Endodermal cell (in vitro differentiated cells): ENCODE data around the gene KANSL3. TPM values are rescaled to one million over a fixed set of nuclear protein-coding genes. Genes with fewer than 3 reads are reported as not detected.

Experiments used
- DNase-seq: peaks from one replicate; pipeline ENCODE4 v3.0.0-alpha.2; 2017
- H3K27ac ChIP-seq: 2 replicates; pipeline ENCODE4 v1.5.1; 2013; ENCODE audit warnings: mild to moderate bottlenecking, low read depth, low read length, moderate library complexity
- H3K27me3 ChIP-seq: 2 replicates; pipeline ENCODE4 v1.6.1; 2013; ENCODE audit warnings: mild to moderate bottlenecking, low read length, moderate library complexity; ENCODE audit not compliant: insufficient read depth, control insufficient read depth, poor library complexity, severe bottlenecking
- H3K36me3 ChIP-seq: 2 replicates; pipeline ENCODE4 v1.7.0; 2013; ENCODE audit warnings: mild to moderate bottlenecking, low read length, moderate library complexity; ENCODE audit not compliant: control insufficient read depth, insufficient read depth
- H3K4me1 ChIP-seq: one replicate; pipeline ENCODE4 v1.7.0; 2013; ENCODE audit warnings: low read length; ENCODE audit not compliant: control insufficient read depth, insufficient read depth
- H3K4me3 ChIP-seq: 2 replicates; pipeline ENCODE4 v1.5.1; 2013; ENCODE audit warnings: mild to moderate bottlenecking, low read length, moderate library complexity
- H3K9ac ChIP-seq: 2 replicates; pipeline ENCODE4 v1.6.1; 2013; ENCODE audit warnings: mild to moderate bottlenecking, low read length, moderate library complexity; ENCODE audit not compliant: poor library complexity, severe bottlenecking; ENCODE audit errors: extremely low read depth
- H3K9me3 ChIP-seq: 2 replicates; pipeline ENCODE4 v1.6.1; 2013; ENCODE audit warnings: mild to moderate bottlenecking, low read length, moderate library complexity; ENCODE audit not compliant: control insufficient read depth
- H3K27ac Mint-ChIP-seq: 2 replicates; pipeline ENCODE4 v1.8.0; 2020; ENCODE audit warnings: mixed read lengths
- H3K27me3 Mint-ChIP-seq: 2 replicates; pipeline ENCODE4 v1.8.0; 2021; ENCODE audit warnings: mild to moderate bottlenecking, mixed read lengths; ENCODE audit not compliant: insufficient read depth
- H3K36me3 Mint-ChIP-seq: 2 replicates; pipeline ENCODE4 v1.8.0; 2020; ENCODE audit warnings: low read depth, mixed read lengths
- H3K4me1 Mint-ChIP-seq: 2 replicates; pipeline ENCODE4 v1.8.0; 2020; ENCODE audit warnings: mixed read lengths
- H3K4me3 Mint-ChIP-seq: 2 replicates; pipeline ENCODE4 v1.8.0; 2020; ENCODE audit warnings: mild to moderate bottlenecking, moderate library complexity, mixed read lengths
- H3K9me3 Mint-ChIP-seq: 2 replicates; pipeline ENCODE4 v1.8.0; 2020; ENCODE audit warnings: mild to moderate bottlenecking, mixed read lengths
- WGBS, 2 experiments: methylation state at CpG; one replicate each; pipeline versions ENCODE4 v1.1.5 to v1.1.7; 2013; ENCODE audit warnings: missing lambda C conversion rate in 2 of 2, mixed read lengths in 1 of 2; ENCODE audit not compliant: insufficient coverage in 1 of 2, insufficient read length in 1 of 2; 5-methylcytosine and 5-hydroxymethylcytosine counted together
- total RNA-seq, 2 donors: library from RNA; stranded (reverse); fragmentation: NEBNext Ultra II Directional in 1 of 2; extraction: Animal tissue kit (Norgen Biotek cat#: 25700) in 1 of 2; gene quantifications; 2 replicates in 1 of 2; 3 replicates in 1 of 2; pipeline ENCODE4 v1.2.1, GENCODE V29; 2021
- TF ChIP-seq, protein P1 (sequence below): fragments of 200-600 bp; sonication (generic); conservative IDR thresholded peaks from 2 replicates; pipeline ENCODE4 v1.5.0; 2021; ENCODE audit warnings: antibody characterized with exemption, mild to moderate bottlenecking

The KANSL3 gene
- total RNA-seq, 2 donors from 2014 or later: 34.8 to 42.3 TPM

DNA sequence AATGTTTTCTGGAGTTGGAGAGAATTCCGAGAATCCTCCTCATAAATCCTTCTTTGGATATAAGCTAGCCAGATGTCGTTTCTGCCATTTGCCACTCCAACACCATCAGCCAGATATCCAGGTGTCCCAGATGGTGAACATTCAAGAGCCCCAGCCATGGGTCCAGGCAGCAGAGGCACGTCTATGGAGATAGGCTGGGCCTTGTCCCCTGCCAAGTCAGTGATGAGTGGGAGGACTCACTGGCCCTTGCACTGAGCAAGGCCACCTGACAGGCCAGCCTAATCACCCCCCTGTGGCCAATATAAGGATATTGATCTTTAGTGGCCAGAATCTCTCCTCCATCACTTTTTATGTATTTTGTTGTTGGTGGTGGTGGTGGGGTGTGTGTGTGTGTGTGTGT is 73.5 kb downstream of the KANSL3 start:
- H3K27me3 Mint-ChIP-seq: peaks cover 2% of the 10 kb centered on the region
- 80 to 86% methylated on average over 3 of the region's 3 CpGs for WGBS, 2 experiments
- H3K36me3 Mint-ChIP-seq: no peaks in the 10 kb centered on the region
- H3K4me1 Mint-ChIP-seq: peaks cover 5% of the 10 kb centered on the region
- no peaks in the 10 kb centered on the region for H3K9me3 ChIP-seq
- H3K27ac Mint-ChIP-seq: no peak overlapping the region
- no peak overlapping the region for H3K4me3 Mint-ChIP-seq
- H3K4me3 ChIP-seq: no peak overlapping the region
- H3K36me3 ChIP-seq: no peaks in the 10 kb centered on the region
- H3K27ac ChIP-seq: no peak overlapping the region
- H3K9me3 Mint-ChIP-seq: no peaks in the 10 kb centered on the region
- DNase-seq: no peak
- TF ChIP-seq, protein P1, sequence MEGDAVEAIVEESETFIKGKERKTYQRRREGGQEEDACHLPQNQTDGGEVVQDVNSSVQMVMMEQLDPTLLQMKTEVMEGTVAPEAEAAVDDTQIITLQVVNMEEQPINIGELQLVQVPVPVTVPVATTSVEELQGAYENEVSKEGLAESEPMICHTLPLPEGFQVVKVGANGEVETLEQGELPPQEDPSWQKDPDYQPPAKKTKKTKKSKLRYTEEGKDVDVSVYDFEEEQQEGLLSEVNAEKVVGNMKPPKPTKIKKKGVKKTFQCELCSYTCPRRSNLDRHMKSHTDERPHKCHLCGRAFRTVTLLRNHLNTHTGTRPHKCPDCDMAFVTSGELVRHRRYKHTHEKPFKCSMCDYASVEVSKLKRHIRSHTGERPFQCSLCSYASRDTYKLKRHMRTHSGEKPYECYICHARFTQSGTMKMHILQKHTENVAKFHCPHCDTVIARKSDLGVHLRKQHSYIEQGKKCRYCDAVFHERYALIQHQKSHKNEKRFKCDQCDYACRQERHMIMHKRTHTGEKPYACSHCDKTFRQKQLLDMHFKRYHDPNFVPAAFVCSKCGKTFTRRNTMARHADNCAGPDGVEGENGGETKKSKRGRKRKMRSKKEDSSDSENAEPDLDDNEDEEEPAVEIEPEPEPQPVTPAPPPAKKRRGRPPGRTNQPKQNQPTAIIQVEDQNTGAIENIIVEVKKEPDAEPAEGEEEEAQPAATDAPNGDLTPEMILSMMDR: no peak
- H3K4me1 ChIP-seq: no peaks in the 10 kb centered on the region
- H3K9ac ChIP-seq: no peak overlapping the region
- no peaks in the 10 kb centered on the region for H3K27me3 ChIP-seq

- Histone ChIP-seq H3K9ac (no peak overlapping the region), H3K27ac (no peak overlapping the region), H3K4me3 (no peak overlapping the region), H3K9me3 (no peaks in the 10 kb centered on the region), H3K36me3 (no peaks in the 10 kb centered on the region), H3K4me1 (no peaks in the 10 kb centered on the region), H3K27me3 (no peaks in the 10 kb centered on the region)
- Mint-ChIP-seq H3K4me1 (peaks cover 5% of the 10 kb centered on the region), H3K4me3 (no peak overlapping the region), H3K27me3 (peaks cover 2% of the 10 kb centered on the region), H3K27ac (no peak overlapping the region), H3K9me3 (no peaks in the 10 kb centered on the region), H3K36me3 (no peaks in the 10 kb centered on the region)
- TF ChIP-seq, protein P1: no peak
- 78 to 84% methylated on average over 4 of the region's 4 CpGs for WGBS, 2 experiments
- DNase-seq: no peak
These were observed 74.1 kb downstream of the KANSL3 start for GRCh38 chr2:96564026-96564425.

DNA sequence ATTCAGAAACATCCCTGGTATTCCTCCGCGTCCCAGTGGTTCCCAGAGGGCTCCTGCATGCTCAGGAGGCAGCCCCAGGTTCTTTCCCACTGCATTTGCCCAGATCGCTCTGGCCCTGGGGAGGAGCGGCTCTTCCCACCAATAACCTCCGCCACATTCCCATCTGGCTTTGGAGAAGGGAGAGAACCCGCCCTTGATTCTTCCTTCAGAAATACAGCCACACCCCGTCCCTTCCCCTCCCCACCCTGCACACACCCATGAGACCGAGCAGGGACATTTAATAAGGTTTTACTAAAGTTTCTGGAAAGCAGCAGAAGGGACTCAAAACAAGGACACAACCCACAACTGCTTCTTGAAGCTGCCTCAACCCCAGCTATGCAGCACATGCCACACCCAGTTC is 79.6 kb downstream of the KANSL3 start:
- H3K27ac ChIP-seq: no peak overlapping the region
- WGBS, 2 experiments: 90 to 100% methylated on average over 2 to 7 of the region's 8 CpGs

More for the DNA sequence above, 79.6 kb downstream of the KANSL3 start:
- Mint-ChIP-seq H3K4me3 (no peak overlapping the region), H3K4me1 (peaks cover 6% of the 10 kb centered on the region), H3K27ac (no peak overlapping the region), H3K27me3 (peaks cover 7% of the 10 kb centered on the region), H3K36me3 (no peaks in the 10 kb centered on the region), H3K9me3 (no peaks in the 10 kb centered on the region)
- H3K9me3 ChIP-seq: no peaks in the 10 kb centered on the region
- no peak overlapping the region for H3K9ac ChIP-seq
- H3K4me3 ChIP-seq: no peak overlapping the region
- TF ChIP-seq, protein P1: no peak
- no peaks in the 10 kb centered on the region for H3K27me3 ChIP-seq
- H3K4me1 ChIP-seq: no peaks in the 10 kb centered on the region
- no peak for DNase-seq
- no peaks in the 10 kb centered on the region for H3K36me3 ChIP-seq
